ENCODE data around the gene RMND1.
"Not testable (repeated sequence)": the region's sequence is repeated elsewhere in the genome, so short reads cannot be mapped to it uniquely, and the experiment has no call there.

RMND1 gene

GRCh38 chr6:151451417-151451949, 443 bp downstream of the RMND1 start:
- DNase-seq: no peak

DNA sequence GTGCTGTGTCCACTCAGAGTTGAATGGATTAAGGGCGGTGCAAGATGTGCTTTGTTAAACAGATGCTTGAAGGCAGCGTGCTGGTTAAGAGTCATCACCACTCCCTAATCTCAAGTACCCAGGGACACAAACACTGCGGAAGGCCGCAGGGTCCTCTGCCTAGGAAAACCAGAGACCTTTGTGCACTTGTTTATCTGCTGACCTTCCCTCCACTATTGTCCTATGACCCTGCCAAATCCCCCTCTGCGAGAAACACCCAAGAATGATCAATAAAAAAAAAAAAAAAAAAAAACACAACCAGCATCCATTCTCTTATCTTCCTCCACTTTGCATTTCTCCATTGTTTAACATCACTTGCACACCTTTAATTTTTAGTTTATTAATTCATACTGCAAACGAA, 998 bp downstream of the RMND1 start:
- DNase-seq: not testable (repeated sequence)

DNA sequence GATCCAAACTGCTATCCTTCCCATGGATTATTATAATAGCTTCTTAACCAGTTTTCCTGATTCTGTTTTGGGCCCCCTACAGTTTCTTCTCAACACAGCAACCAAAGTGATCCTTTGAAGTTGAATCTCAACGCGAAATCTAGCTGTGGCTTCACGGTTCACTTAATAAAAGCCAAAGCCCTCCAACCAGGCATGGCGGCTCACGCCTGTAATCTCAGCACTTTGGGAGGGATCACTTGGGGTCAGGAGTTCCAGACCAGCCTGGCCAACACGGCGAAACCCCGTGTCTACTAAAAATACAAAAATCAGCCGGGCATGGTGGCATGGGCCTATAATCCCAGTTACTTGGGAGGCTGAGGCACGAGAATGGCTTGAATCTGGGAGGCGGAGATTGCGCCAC, 3.3 kb downstream of the RMND1 start:
- DNase-seq: no peak

DNA sequence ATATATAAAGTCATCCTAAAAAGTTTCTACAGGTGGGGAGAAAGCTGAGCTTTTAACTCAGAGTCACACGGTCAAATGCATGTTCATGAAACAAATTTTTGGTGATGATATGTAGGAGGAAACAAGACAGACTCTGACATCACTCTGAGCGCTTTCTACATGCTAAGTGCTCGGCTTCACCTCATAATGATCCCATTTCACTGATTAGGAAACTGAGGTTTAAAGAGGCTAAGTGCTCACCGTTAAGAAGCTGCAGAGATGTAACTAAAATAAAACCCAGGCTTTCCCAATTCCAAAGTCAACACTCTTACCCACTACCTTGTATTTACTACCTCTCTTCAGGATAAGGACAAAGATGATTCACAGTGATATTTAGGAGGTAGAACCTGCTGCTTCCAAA, 4.7 kb downstream of the RMND1 start:
- DNase-seq: no peak

GRCh38 chr6:151445482-151445881, 6.4 kb downstream of the RMND1 start:
- no peak for DNase-seq

GRCh38 chr6:151443911-151444621, 7.9 kb downstream of the RMND1 start:
- no peak for DNase-seq

DNA sequence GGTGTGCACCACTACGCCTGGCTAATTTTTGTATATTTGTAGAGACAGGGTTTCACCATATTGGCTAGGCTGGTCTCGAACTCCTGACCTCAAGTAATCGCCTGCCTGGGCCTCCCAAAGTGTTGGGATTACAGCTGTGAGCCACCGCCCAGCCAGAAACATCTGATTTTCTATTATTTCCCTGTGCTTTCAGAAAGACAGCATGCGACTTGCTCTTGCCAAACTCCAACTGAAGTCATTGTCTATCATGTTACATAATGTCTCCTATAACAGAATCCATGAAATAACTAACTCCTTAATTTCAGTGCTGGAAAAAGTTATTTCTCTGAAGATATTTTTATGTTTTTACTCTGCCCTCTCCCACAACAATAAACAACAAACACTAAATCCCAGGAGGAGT, 8.5 kb downstream of the RMND1 start:
- DNase-seq: no peak

DNA sequence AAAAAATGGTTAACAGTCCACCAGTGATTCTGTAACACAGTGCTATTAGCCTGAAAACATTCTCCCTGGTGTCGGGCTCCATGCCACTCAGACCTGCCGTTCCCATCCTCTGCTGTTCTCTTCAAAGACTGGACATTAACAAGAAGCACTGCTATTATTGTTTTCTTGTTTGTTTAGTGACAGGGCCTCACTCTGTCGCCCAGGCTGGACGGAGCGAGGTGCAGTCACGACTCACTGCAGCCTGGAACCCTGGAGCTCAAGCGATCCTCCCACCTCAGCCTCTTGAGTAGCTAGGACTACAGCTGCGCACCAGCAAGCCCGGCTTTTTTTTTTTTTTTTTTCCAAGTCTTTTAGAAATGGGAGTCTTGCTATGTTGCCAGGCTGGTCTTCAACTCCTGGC, 9.6 kb downstream of the RMND1 start:
- DNase-seq: no peak

- DNase-seq: no peak
Observed at GRCh38 chr6:151441390-151442166, 10.3 kb downstream of the RMND1 start.

GRCh38 chr6:151440930-151441329, 11.0 kb downstream of the RMND1 start:
- no peak for DNase-seq

GRCh38 chr6:151440498-151440897, 11.4 kb downstream of the RMND1 start:
- no peak for DNase-seq

DNA sequence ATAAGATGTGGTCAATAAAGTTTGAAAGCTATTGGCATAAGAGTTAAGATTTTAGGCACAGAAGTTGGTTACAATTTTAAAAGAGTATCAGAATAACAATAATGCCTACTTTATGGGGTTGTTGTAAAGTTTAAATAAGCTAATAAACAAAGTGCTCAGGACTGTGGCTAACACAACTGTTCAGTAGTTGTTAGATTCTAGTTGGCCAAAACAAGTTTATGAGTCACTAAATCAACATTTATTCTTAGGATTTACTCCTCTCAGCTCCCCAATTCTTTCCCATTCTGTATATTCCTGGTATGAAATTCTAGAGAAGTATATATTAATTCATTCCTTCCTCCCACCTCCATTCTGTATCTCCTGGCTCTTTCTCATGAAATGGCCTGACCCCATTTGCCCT, 14.5 kb downstream of the RMND1 start:
- DNase-seq: no peak

- DNase-seq: no peak
Observed at GRCh38 chr6:151436802-151437201, 15.1 kb downstream of the RMND1 start.

DNA sequence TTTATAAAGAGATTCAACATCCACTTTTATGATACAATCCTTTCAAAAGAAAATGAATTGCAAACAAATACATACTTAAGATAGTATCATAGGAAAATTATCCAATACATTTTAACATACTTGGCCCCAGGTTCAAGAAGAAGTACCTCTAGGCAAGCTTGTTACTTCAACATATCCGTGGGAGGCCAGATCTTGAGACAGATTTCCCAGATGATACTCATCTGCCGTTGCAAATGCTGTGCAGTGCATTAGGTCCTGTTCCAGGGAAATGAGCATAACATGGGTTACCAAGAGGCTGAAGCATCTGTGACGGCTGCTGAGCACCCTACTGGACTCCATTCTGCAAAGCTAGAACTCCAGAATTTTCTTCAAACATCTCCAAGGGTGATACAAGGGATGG, 15.6 kb downstream of the RMND1 start:
- no peak for DNase-seq

DNA sequence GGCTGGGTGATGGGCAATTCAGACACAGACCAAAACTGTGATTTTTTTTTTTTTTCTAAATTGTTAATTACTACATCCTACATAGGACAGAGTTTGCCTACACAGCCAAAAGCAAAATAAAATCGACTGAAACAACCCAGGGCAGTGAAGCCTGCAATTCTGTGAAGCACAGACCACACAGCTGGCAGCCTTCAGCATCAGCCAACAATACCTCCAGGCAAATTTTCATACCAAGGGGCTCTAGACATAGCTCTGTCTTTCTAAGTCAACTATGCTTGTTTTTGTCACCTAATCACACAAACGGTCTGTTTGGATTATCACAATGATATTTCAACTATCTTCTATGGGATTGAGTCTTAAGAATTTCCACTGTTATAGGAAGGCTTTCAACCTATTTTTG, 17.6 kb downstream of the RMND1 start:
- no peak for DNase-seq

DNA sequence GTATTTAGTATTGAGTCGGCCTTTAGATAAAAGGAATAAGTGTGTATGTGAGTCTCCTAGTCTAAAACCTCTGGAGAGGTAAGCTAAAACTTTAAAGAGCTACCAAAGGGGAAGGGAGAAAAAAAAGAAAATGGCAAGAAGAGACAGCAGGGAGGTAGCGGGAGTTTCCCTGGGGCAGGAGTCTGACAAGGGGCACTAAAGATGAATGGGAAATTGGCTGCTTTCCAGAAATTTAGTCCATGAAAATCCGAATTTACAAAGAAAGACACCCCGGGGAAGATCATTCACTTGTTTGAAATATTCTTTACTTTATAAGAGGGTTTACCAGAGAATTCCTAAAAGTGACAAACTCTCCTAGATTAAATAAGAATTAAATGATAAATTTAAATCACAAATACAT, 19.3 kb downstream of the RMND1 start:
- no peak for DNase-seq

DNA sequence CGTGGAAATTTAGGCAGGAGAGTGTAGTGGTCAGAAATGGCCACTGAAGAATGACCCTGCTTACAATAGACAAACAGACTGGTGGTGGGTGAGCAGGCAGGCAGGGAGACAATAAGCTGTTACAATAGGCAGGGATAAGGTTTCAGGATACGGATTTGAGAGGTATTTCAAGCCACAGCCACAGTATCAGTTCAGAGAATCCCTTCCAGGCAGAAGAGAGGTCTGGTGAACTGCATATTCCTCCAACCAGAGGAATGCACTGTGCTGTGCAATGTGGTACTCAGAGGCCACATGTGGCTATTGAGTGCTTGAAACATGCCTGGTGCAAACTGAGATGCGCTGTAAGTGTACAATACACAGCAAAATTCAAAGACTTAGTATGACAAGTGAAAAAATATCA, 20.6 kb downstream of the RMND1 start:
- no peak for DNase-seq

DNA sequence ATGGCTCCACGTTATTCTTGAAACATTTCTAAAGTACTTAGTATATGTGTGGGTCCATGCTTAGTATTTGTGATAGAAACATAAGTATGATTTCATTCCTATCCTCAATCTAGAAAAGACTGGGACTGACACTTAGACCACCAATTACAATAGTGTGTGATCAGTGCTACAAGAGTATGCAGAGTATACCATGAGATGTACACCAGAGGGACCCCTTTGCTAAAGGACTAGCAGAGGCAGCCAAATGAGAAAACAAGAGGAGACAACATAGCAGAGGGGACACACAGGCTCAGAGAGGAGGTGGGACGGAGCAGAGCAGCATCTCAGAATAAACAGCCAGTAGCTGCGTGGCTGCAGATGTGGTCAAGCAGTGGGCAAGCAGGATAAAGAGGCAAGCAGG, 21.0 kb downstream of the RMND1 start:
- no peak for DNase-seq

DNA sequence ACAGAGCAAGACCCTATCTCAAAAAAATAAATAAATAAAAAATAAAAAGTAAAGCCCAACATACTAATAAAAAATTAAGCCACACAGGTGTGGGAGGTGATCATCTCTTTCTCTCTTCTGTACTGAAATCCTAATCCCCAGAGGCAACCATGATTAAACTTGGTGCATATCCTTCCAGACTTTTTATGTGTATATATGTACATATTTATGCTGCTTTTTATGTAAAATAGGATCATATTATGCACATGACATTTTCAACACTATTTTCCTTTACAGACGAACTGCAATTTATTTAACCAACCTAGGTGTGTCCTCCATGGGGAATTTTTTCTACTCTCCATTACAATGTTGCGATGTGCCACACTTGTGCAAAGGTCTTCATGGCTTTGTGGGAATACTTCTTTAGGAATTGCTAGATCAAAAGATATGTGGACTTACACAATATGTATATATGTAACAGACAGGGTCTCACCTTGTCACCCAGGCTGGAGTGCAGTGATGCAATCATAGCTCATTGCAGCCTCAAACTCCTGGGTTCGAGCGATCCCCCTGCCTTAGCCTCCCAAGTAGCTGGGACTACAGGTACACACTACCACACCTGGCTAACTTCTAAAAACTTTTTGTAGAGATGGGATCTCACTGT, 23.7 kb downstream of the RMND1 start:
- DNase-seq: no peak

GRCh38 chr6:151425561-151425960, 26.4 kb downstream of the RMND1 start:
- DNase-seq: no peak

DNA sequence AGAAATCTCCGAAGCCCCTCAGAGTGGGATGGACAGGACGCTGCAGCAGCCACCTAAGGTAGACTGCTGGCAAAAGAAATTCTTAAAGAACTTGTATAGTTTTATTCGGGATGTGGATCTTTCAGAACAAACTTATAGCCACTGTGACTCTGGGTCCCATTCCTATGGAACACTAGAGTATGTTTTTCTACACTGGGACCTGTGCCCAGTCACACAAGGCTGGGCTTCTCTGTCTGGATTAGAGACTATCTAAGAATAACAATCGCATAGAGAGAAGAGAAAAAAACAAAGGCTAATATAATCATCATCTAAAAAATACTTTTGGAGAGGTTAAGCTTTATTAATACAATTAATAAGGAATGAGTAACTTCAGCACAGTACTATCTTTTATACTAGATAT, 28.9 kb downstream of the RMND1 start:
- DNase-seq: no peak

DNA sequence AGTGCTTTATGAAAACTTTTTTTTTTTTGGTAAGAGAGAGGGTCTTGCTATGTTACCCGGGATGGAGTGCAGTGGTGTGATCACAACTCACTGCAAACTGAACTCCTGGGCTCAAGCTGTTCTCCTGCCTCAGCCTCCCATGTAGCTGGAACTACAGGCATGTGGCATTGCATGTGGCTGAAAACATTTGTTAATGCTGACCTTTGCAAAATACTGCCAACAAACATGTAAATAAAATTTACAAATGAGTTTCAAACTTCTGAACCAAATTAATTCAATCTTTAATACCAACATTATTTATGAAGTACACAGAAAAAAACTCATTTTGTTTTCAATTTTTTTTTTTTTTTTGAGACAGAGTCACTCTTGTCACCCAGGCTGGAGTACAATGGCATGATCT, 34.4 kb downstream of the RMND1 start:
- no peak for DNase-seq

DNA sequence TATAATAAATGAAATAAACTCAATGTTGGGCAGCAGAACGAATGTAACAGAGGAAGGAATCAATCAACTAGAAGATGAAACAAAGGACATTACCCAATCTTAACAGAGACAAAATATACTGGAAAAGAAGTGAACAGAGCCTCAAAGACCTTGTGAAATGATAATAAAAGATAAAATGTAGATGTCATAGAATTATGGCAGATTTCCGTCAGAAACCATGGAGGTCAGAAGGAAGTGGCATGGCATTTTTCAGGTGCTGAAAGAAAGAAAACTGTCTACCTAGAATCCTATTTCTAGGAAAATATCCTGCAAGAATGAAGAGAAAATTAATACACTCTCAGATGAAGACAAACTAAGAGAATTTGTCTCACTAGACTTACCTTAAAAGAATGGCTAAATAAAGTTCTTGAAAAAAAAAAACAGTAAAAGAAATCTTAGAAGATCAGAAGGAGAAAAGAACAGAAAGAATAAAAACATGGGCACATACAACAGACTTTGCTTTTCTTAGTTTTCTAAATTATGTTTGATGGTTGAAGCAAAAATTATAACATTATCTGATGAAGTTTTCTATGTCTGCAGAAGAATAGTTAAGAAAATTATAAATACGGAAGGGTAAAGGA, 37.2 kb downstream of the RMND1 start:
- DNase-seq: no peak

All from stimulated activated CD4-positive, alpha-beta T cell treated with anti-CD3 and anti-CD28 coated beads, Interleukin-2, amount 100 ng/mL, for 48 hours (primary cell).